M059J (cell line): ENCODE data around the gene RPL37A. TPM values are rescaled to one million over a fixed set of nuclear protein-coding genes. Genes with fewer than 3 reads are reported as not detected.
"Not testable (repeated sequence)": the region's sequence is repeated elsewhere in the genome, so short reads cannot be mapped to it uniquely, and the experiment has no call there.

Experiments used
- DNase-seq: peaks from one replicate; pipeline ENCODE4 v3.0.0-alpha.2; 2012; ENCODE audit warnings: low read depth
- total RNA-seq: library from RNA; depleted of rRNA; stranded (reverse); fragments of >200 nt; shearing (Covaris generic); gene quantifications from 2 replicates; pipeline ENCODE4 v1.2.3, GENCODE V29; 2014

RPL37A gene
- total RNA-seq, 1 experiment from 2014 or later: 761 TPM

GRCh38 chr2:216517447-216518225 is 19.0 kb downstream of the RPL37A start:
- no peak for DNase-seq

- DNase-seq: not testable (repeated sequence)
These were observed 20.0 kb downstream of the RPL37A start for GRCh38 chr2:216518566-216519119.

- DNase-seq: peak; percentile 81
These were observed 20.6 kb downstream of the RPL37A start for GRCh38 chr2:216519154-216519762.

GRCh38 chr2:216520112-216520511 is 21.5 kb downstream of the RPL37A start:
- DNase-seq: peak; percentile 47

GRCh38 chr2:216522892-216523502 is 24.4 kb downstream of the RPL37A start:
- no peak for DNase-seq

GRCh38 chr2:216525972-216526371 is 27.3 kb downstream of the RPL37A start:
- no peak for DNase-seq

GRCh38 chr2:216526939-216527338 is 28.3 kb downstream of the RPL37A start:
- no peak for DNase-seq

- DNase-seq: no peak
These were observed 29.0 kb downstream of the RPL37A start for GRCh38 chr2:216527600-216527999.

GRCh38 chr2:216532562-216532961 is 33.9 kb downstream of the RPL37A start:
- no peak for DNase-seq

GRCh38 chr2:216533609-216534008 is 35.0 kb downstream of the RPL37A start:
- no peak for DNase-seq

GRCh38 chr2:216534809-216535208 is 36.2 kb downstream of the RPL37A start:
- no peak for DNase-seq

GRCh38 chr2:216535454-216535995 is 36.9 kb downstream of the RPL37A start:
- peak; percentile 92 for DNase-seq

GRCh38 chr2:216536734-216537210 is 38.1 kb downstream of the RPL37A start:
- no peak for DNase-seq

- no peak for DNase-seq
These were observed 38.7 kb downstream of the RPL37A start for GRCh38 chr2:216537366-216537765.

- no peak for DNase-seq
These were observed 39.9 kb downstream of the RPL37A start for GRCh38 chr2:216538538-216538937.

GRCh38 chr2:216539120-216539519 is 40.5 kb downstream of the RPL37A start:
- DNase-seq: no peak

GRCh38 chr2:216539791-216540241 is 41.2 kb downstream of the RPL37A start:
- DNase-seq: peak; percentile 94

- peak; percentile 68 for DNase-seq
These were observed 42.3 kb downstream of the RPL37A start for GRCh38 chr2:216540920-216541319.

GRCh38 chr2:216541505-216541904 is 42.9 kb downstream of the RPL37A start:
- no peak for DNase-seq

- DNase-seq: no peak
These were observed 46.7 kb downstream of the RPL37A start for GRCh38 chr2:216545359-216545758.

GRCh38 chr2:216546241-216546640 is 47.6 kb downstream of the RPL37A start:
- DNase-seq: no peak
